Mucosa of descending colon (tissue), 3 donors: Measurements from ENCODE around the gene THRSP. TPM values are rescaled to one million over a fixed set of nuclear protein-coding genes. Genes with fewer than 3 reads are reported as not detected.

ENCODE experiments used
- ATAC-seq: fragments of 200-7000 bp; cut with Tn5 transposase; one replicate; pipeline ENCODE4 v1.9.1; 2020; ENCODE audit warnings: mild to moderate bottlenecking, moderate library complexity
- DNase-seq, 3 donors: peaks; one replicate each; pipeline ENCODE4 v3.0.0-alpha.2; 2020
- H3K36me3 ChIP-seq: fragments of 200-600 bp; one replicate; pipeline ENCODE4 v1.8.0; 2021; ENCODE audit warnings: low read depth, mild to moderate bottlenecking
- H3K4me1 ChIP-seq: fragments of 200-600 bp; one replicate; pipeline ENCODE4 v1.8.0; 2021; ENCODE audit warnings: low read depth, mild to moderate bottlenecking
- H3K4me3 ChIP-seq: fragments of 200-600 bp; one replicate; pipeline ENCODE4 v1.8.0; 2021; ENCODE audit warnings: mild to moderate bottlenecking
- H3K9me3 ChIP-seq: fragments of 200-600 bp; one replicate; pipeline ENCODE4 v1.8.0; 2021; ENCODE audit warnings: mild to moderate bottlenecking
- intact Hi-C, 2 donors: fragments of 100-400 bp; cut with DNase I in 1 of 2; cut with micrococcal nuclease in 1 of 2; formaldehyde crosslinking; loops; one replicate each; pipeline versions ENCODE4 v1.11.0 to v1.11.1; 2022; cut with DNase I, micrococcal nuclease
- total RNA-seq, 3 donors: library from RNA; stranded (reverse); fragmentation: NEBNext Ultra II Directional in 2 of 3; extraction: Animal tissue kit (Norgen Biotek cat#: 25700) in 2 of 3; gene quantifications; one replicate each; pipeline versions ENCODE4 v1.2.1 to v1.2.4, GENCODE V29; 2021 to 2023
- TF ChIP-seq, protein P1 (sequence below): fragments of 200-600 bp; IDR thresholded peaks from one replicate; pipeline ENCODE4 v1.8.0; 2022; ENCODE audit warnings: antibody characterized with exemption, mild to moderate bottlenecking
- donor health status: DM: no; HTN: no; CAD: no; lungs with moderate emphysema.
- donor health status: DM: no; HTN: no; CAD: no.
- donor health status: DM: no; HTN: yes; CAD: no.

Gene THRSP
- total RNA-seq, 3 donors from 2014 or later, result 0.41 to 0.51 TPM; not detected in 1

DNA sequence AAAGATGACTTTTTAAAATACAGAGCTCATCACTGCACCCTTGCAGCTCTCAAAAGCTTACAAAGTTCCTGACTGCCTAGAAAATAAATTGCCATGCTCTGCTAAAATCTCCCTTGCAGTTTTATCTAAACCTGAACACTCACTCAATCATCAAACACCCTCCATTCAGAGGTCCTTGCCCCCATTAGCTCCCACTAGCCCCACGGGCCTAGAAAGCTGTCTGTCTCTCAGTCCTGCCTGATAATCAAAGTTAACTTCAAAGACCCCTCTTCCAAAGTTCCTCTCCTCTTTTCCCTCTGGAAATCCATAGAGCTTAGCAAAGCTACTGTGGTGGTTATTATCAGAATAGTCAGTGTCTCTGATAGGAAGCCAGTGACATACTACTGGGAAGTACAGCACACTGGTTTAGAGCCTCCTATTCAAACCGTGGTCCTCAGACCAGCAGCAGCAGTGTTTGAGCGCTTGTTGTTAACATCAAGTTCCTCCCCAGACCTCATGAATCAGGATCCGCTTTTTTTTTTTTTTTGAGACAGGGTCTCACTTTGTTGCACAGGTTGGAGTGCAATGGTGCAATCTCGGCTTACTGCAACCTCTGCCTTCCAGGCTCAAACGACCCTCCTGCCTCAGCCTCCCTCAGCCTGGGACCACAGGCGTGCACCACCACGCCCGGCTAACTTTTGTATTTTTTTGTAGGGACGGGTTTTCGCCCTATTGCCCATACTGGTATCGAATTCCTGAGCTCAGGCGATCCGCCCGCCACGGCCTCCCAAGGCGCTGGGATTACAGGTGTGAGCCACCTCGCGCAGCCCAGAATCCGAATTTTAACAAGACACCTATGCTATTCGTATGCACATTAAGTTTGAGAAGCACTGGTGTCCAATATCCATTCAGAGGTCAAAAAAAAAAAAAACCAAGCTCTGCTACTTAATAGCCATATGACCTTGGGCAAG, 14.8 kb downstream of the THRSP start:
- TF ChIP-seq, protein P1, sequence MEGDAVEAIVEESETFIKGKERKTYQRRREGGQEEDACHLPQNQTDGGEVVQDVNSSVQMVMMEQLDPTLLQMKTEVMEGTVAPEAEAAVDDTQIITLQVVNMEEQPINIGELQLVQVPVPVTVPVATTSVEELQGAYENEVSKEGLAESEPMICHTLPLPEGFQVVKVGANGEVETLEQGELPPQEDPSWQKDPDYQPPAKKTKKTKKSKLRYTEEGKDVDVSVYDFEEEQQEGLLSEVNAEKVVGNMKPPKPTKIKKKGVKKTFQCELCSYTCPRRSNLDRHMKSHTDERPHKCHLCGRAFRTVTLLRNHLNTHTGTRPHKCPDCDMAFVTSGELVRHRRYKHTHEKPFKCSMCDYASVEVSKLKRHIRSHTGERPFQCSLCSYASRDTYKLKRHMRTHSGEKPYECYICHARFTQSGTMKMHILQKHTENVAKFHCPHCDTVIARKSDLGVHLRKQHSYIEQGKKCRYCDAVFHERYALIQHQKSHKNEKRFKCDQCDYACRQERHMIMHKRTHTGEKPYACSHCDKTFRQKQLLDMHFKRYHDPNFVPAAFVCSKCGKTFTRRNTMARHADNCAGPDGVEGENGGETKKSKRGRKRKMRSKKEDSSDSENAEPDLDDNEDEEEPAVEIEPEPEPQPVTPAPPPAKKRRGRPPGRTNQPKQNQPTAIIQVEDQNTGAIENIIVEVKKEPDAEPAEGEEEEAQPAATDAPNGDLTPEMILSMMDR, result no peak
- H3K36me3 ChIP-seq, result no peaks in the 10 kb centered on the region
- intact Hi-C loops, result no loop called here
- ATAC-seq (no peak), DNase-seq (no peak)
- H3K4me3 ChIP-seq, result peak overlapping the region; percentile 85
- no peaks in the 10 kb centered on the region for H3K9me3 ChIP-seq
- peaks cover 22% of the 10 kb centered on the region for H3K4me1 ChIP-seq

GRCh38 chr11:78079232-78080083, 15.8 kb downstream of the THRSP start, which contains the start of gene NDUFC2:
Gene NDUFC2, minus strand, starts transcription at chr11:78079862. Its CDS starts 118 bp downstream, at chr11:78079744.
- ATAC-seq (peak; percentile 99), DNase-seq (peak; percentile 83 to 86 (median 85))
- Histone ChIP-seq H3K9me3 (no peaks in the 10 kb centered on the region), H3K4me1 (peaks cover 22% of the 10 kb centered on the region), H3K36me3 (no peaks in the 10 kb centered on the region), H3K4me3 (peak within 1 kb of the TSS; percentile 85)
- TF ChIP-seq, protein P1, result no peak
- intact Hi-C loops, result no loop called here

DNA sequence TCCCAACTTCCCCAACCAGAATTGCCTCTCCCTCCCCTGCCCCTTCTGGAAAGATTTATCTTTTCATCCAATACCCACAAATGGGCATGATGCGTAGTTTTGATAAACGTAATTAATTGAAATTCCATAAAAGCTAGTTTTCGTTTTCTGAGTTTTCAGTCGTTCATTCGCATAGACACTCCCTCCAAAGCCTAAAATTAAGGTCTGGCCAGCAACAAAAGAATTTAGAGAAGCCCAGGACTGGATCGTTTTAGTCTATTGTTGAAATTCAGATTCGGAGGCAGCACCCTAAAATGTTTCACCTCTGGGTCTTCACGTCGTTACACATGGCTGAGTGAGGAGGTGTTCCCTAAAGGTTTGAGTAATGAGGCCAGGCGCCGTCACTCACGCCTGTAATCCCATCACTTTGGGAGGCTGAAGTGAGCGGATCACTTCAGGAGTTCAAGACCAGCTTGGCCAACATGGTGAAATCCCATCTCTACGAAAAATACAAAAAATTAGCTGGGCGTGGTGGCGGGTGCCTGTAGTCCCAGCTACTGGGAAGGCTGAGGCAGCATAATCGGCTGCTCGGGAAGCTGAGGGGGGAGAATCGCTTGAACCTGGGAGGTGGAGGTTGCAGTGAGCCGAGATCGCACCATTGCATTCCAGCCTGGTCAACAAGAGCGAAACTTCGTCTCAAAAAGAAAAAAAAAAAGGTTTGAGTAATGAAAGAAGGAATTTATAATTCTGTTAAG, 16.6 kb downstream of the THRSP start:
- no peaks in the 10 kb centered on the region for H3K9me3 ChIP-seq
- H3K4me1 ChIP-seq, result peaks cover 22% of the 10 kb centered on the region
- DNase-seq (no peak), ATAC-seq (no peak)
- TF ChIP-seq, protein P1, result no peak
- H3K4me3 ChIP-seq, result peak overlapping the region; percentile 85
- H3K36me3 ChIP-seq, result no peaks in the 10 kb centered on the region
- intact Hi-C loops, result no loop called here

GRCh38 chr11:78080818-78081495, 17.3 kb downstream of the THRSP start:
- Histone ChIP-seq H3K4me1 (peaks cover 22% of the 10 kb centered on the region), H3K9me3 (no peaks in the 10 kb centered on the region), H3K4me3 (no peak overlapping the region), H3K36me3 (no peaks in the 10 kb centered on the region)
- no peak for DNase-seq
- ATAC-seq, result no peak
- intact Hi-C loops, result no loop called here
- TF ChIP-seq, protein P1, result no peak
